NCI-H2227 treated with DMSO at 0.1 percent for 48 hours (cell line): ENCODE measurements around the gene POMC.
"Not testable (repeated sequence)": the region's sequence is repeated elsewhere in the genome, so short reads cannot be mapped to it uniquely, and the experiment has no call there.

Source experiments
- DNase-seq: peaks from one replicate; lab custom pipeline; 2025; lab: John Stamatoyannopoulos, UW

Gene POMC

DNA sequence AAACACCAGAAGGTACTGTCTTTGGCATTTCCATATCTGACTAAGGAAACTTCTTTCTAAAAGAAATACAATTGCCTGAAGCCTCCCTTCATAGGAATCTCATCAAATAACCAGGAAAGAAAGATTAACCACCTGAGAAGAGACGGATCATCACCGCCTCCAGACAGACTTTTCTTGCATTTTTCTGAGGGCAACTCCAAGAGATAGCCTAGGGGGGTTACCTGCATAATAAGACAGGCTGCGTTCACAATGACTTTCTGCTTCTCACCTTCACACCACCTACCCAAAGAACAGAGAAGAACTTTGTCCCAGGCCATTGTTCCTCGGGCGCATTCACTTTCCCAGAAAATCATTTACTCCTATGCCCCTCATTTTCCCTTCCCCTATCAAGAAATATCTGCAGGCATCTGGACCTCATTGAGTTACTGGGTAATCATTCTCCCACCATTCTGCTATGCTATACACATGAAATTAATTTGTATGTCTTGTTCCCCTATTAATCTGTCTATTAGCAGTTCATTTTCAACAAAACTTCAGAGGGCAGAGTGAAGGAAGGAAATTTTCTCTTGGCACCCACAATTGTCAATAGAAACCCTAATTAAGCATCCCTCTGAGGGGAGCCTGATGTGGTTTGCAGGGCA lies 8.3 kb upstream of the POMC start:
- DNase-seq = no peak

DNA sequence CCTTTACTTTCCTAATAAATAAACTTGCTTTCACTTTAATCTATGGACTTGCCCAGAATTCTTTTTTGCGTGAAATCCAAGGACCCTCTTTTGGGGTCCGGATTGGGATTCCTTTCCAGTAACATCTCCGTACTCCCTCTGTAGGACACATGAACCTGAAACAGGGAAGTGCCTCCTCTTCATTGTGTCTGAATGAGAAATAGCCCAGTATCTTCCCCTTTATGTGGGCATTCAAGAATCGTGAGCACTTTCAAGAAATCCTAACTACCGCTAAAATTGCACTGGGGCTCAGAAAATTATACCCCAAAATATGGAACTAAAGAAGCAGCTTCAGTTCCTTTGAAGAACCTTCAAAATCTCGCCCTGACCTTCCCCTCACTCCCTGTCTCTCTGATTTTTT lies 7.8 kb upstream of the POMC start:
- DNase-seq = no peak

- DNase-seq = no peak
These were observed 5.9 kb upstream of the POMC start for GRCh38 chr2:25174192-25174861.

- DNase-seq = no peak
These were observed 5.3 kb upstream of the POMC start for GRCh38 chr2:25173719-25174118.

DNA sequence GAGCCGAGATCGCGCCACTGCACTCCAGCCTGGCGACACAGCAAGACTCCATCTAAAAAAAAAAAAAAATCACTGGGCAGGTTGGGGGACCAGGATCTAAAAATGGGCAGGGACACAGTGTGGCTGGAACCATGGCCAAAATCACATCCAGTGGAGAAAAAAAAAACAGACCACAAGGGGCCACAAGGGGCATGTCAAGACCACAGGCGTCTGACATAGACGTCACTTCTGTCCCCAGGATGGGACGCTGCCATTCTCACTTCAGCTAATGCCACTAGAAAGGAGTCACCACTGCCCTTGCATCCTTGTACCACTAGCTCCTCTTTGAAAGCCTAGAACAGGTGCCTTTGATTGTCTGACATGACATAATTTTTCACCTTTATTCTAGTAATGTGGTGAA lies 2.5 kb upstream of the POMC start:
- DNase-seq = no peak

GRCh38 chr2:25169073-25169470 lies 692 bp upstream of the POMC start:
- DNase-seq = no peak

DNA sequence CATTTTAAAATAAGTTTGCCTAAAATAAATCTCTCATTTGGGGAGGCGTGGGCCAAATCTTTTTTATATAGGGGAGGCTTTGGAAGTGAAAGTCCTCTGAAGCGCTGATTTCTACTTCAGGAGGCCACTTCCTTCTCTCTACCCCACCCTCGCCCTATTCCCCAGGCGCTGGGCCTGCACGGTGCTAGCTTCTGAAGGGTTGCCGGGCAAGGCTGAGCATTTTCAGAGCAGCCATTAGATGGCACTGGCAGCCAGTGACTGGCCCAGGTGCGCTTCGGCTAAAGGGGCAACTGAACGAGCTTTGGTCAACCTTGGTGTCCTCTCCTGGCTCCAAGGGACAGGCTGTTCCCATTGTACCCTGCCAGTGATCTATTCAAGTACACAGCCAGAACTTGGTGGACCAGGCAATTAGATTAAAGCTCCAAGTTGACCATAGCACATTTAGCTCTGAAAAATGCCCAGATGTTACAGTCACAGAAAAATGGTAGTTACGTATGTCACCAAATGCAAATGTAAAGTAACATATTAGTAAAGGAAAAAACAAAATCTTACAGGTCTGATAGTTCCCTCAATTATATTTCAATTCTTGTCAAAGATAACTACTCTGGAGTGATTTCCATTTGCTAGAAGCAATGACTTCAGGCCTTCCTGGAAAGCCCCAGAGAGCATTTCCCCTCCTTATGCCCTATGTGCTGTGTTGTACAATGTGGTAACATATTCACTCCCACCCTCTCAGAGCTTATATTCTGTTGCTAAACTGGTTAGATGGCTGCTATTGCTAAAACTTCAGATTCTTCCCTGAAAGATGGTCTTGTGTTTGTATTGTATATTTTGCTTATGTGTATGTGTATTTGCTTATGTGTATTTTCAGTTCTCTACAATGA lies 2.1 kb downstream of the POMC start:
- DNase-seq = no peak

DNA sequence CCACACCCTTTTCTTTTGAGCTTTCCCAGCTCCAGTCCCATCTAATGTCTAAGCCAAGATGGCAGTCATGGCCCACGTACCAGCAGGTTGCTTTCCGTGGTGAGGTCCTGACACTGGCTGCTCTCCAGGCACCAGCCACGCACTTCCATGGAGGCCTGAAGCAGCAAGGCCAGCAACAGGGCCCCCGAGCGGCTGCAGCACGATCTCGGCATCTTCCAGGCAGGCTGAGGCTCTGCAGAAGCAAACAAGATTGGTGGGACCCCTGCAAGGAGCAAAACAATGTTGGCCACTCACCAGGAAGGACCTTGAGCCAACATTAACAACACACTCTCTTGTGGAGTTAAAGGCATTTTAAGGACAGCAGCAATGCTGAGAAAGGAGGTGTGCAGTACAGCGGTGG lies 3.8 kb downstream of the POMC start:
- no peak for DNase-seq

- DNase-seq = not testable (repeated sequence)
These were observed 6.3 kb downstream of the POMC start for GRCh38 chr2:25162061-25162460.

DNA sequence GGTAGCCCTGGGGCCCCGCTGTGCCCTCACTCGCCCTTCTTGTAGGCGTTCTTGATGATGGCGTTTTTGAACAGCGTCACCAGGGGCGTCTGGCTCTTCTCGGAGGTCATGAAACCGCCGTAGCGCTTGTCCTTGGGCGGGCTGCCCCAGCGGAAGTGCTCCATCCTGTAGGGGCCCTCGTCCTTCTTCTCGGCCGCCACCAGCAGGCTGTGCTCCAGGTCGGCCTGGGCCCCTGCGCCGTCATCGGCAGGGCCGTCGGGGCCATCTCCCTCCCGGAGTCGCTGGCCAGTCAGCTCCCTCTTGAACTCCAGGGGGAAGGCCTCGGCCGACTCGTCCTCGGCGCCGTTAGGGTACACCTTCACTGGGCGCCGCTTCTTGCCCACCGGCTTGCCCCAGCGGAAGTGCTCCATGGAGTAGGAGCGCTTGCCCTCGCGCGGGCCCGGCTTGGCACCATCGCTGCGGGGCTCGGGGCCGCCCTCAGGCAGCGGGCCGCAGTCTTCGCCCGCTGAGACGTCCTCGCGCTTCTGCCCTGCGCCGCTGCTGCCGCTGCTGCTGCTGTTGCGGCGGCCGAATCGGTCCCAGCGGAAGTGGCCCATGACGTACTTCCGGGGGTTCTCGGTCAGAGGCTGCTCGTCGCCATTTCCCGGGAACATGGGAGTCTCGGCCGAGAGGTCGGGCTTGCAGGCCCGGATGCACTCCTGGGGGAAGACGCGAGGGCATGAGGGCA lies 7.2 kb downstream of the POMC start:
- DNase-seq = no peak

DNA sequence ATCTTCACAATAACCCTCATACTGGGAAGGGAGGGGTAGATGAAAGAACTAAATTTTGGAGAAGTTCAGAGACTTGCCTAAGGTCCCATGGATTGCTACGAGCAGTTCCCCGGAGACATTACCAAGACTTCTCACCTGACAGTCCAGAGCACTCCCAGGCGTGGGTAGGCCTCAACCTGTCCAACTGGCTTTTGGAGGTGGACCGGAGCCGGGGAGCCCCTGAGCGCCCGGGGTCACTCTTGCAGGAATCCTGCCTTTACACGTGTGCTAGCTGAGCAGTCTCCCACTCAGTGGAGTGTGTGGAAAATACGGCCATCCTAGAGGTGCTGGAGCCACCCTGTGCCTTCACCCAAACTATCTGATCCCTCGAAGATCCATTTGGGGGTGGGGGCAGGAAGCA lies 8.0 kb downstream of the POMC start:
- DNase-seq = no peak

DNA sequence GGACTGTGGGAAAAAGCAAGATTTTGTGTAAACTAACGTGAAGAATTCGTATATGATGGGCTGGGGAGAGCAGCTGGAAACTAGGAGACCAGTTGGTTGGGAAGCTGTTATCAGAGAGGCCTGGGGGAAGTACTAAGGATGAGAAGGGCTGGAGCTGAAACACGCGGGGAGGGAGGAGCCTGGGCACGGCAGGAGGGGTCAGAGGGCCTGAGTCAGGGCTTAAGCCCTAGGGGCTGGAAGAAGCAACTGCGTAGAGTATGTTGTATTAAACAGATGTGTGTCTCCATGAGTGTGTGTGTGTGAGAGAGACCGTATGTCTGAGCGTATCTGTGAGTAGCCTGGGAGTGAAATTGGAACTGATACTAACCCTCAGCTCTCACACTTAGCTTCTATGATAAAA lies 8.4 kb downstream of the POMC start:
- no peak for DNase-seq

DNA sequence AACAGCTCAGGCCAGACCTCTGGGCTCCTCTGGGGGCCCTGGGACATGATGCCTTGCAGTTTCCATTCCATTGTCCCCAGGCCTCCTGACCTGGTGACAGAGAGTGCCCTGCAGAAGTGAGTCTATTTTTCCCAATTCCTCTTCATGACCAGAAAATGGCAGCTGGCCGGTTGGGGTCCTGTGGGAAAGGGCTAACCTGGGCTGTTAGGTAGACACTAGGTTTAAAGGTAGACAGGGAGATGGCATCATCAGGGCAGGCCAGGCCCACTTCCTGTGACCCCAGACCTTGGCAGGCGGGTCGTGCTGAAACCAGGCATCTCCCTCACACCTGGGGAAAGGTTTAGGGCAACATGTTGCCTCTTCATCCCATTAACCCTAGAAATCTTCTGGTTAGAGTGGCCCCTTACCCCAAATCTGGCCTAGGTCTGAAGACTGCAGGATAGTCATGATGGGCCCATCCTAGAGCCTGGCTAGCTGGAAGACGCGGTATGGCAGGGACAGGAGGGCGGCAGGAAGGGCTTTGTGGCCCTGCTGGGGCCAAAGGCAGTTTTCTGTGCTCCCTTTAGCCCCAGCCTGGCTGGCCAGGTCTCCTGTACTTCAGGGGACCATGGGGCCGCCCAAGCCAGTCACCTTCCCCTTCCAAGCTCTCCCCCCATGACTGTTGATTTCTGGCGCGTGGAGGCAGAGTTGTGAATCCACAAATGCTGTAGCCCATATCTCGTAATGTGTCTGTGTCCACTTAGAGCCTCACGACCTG lies 10.1 kb downstream of the POMC start:
- DNase-seq = no peak

GRCh38 chr2:25155401-25155800 lies 13.0 kb downstream of the POMC start:
- no peak for DNase-seq

DNA sequence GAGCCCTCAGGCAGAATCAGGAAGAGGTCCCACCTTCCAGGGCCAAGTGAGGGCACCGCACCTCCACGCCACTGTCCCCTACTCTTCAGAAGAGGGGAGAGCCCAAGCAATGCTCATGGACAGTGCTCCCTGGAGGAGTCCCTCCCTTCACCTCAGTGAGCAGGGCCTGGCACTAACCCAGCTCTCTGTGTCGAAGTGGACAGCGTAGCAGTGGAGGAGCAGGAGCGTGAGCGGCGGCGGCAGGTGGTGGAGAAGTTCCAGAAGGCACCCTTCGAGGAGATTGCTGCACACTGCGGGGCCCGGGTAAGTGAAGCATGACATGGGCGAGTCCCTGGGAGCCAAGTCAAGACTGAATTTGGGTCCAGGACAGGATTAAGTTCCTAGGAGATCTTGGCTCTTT lies 16.7 kb downstream of the POMC start:
- no peak for DNase-seq

- DNase-seq = not testable (repeated sequence)
These were observed 17.4 kb downstream of the POMC start for GRCh38 chr2:25150993-25151392.

GRCh38 chr2:25149646-25150045 lies 18.7 kb downstream of the POMC start:
- no peak for DNase-seq

- no peak for DNase-seq
These were observed 21.5 kb downstream of the POMC start for GRCh38 chr2:25146896-25147295.

- no peak for DNase-seq
These were observed 22.6 kb downstream of the POMC start for GRCh38 chr2:25145803-25146202.

DNA sequence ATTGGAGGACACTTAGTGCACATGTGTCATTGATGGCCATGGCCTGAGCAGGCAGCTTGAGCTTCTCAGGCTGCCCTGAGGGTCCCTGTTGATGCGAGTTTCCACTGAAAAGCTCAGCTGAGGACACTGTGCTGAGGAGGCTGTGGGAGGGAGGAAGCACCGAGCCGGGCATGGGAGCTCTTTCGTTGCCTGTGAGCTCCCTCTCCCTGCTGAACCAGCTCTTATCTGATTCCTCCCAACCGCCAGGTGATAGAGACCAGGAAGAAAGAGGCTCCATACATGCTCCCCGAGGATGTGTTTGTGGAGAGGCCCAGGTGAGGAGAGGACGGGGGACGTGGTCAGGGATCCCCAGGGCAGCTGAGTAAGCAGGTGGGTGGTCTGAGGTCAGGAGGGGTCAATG lies 27.3 kb downstream of the POMC start:
- DNase-seq = no peak

- not testable (repeated sequence) for DNase-seq
These were observed 27.8 kb downstream of the POMC start for GRCh38 chr2:25140535-25140934.

DNA sequence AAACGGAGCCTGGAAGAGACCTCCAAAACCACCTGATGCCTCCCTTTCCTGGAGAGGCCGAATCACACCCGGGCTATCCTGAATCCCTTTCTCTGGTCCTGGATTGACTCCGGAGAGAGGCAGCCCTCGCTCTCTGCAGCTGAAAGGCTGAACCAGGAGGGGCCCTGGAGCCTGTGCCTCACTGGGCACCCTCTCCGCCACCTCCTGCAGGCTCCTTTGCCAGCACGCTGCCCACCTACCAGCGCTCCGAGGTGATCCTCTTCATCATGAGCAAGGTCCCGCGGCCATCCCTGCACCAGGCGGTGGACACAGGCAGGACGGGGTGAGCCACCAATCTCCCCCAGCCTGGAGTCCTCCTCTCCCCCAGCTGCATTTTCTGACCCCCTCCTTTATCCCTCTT lies 35.7 kb downstream of the POMC start:
- DNase-seq = no peak
